Endothelial cell of umbilical vein (primary cell): Measurements from ENCODE around the gene RASGRF1. TPM values are rescaled to one million over a fixed set of nuclear protein-coding genes. Genes with fewer than 3 reads are reported as not detected.

Experiments used
- BruUV-seq: library from RNA; stranded (reverse); fragments of 400-500 nt; replicated peaks from 2 replicates; lab custom pipeline; 2021; lab: Mats Ljungman, UMichigan
- CTCF ChIA-PET: fragments of 300-600, 350-600 bp; sonication (Branson Sonifier 250); formaldehyde crosslinking; loops from one replicate; lab custom pipeline; 2021; ENCODE audit warnings: antibody characterized with exemption, inconsistent platforms; lab: Charles Lee
- POLR2A ChIA-PET: fragments of 300-600, 350-600 bp; sonication (Branson Sonifier 250); formaldehyde crosslinking; loops from one replicate; lab custom pipeline; 2021; ENCODE audit warnings: antibody characterized with exemption, inconsistent platforms; lab: Charles Lee
- DNase-seq: peaks from one replicate; pipeline ENCODE4 v3.0.0-alpha.2; 2011; ENCODE audit warnings: low read depth, low spot score
- FAIRE-seq: peaks from 2 replicates; lab custom pipeline; 2011; peaks lifted over from hg19 to GRCh38; lab: Jason Lieb, UNC
- H2AFZ ChIP-seq: 2 replicates; pipeline ENCODE4 v1.6.0; 2012; ENCODE audit warnings: low read depth, low read length, control low read depth, inconsistent platforms
- H3K27ac ChIP-seq: 2 replicates; pipeline ENCODE4 v1.5.1; 2011; ENCODE audit warnings: low read depth, mild to moderate bottlenecking, control low read depth, low read length, moderate library complexity; ENCODE audit not compliant: insufficient read depth
- H3K27me3 ChIP-seq, 2 experiments: 2 replicates each; pipeline versions ENCODE4 v1.6.0 to v1.6.1; 2011; ENCODE audit warnings: low read length in 2 of 2, mixed read lengths in 1 of 2; ENCODE audit not compliant: control insufficient read depth in 2 of 2, insufficient read depth in 2 of 2
- H3K36me3 ChIP-seq, 2 experiments: 2 replicates in 1 of 2; 3 replicates in 1 of 2; pipeline ENCODE4 v1.5.1; 2011; ENCODE audit warnings: low read length in 2 of 2, mild to moderate bottlenecking in 1 of 2, moderate library complexity in 1 of 2; ENCODE audit not compliant: control insufficient read depth in 2 of 2, insufficient read depth in 2 of 2; ENCODE audit errors: extremely low read depth in 1 of 2
- H3K4me1 ChIP-seq: 3 replicates; pipeline ENCODE4 v1.5.1; 2011; ENCODE audit warnings: mild to moderate bottlenecking, low read length; ENCODE audit not compliant: control insufficient read depth, insufficient read depth; ENCODE audit errors: extremely low read depth
- H3K4me2 ChIP-seq: 2 replicates; pipeline ENCODE4 v1.6.1; 2011; ENCODE audit warnings: low read length, control low read depth, mixed read lengths; ENCODE audit not compliant: insufficient read depth
- H3K4me3 ChIP-seq, 3 experiments: fragments of 200-600 bp in 1 of 3; sonication (generic), shearing (Covaris generic) in 1 of 3; replicated peaks in 1 of 3; 2 replicates each; pipeline ENCODE4 v1.5.1; 2011 to 2016; ENCODE audit warnings: control low read depth in 3 of 3, low read length in 3 of 3, mild to moderate bottlenecking in 2 of 3, inconsistent platforms in 1 of 3, low read depth in 1 of 3, moderate library complexity in 1 of 3; ENCODE audit not compliant: insufficient read depth in 1 of 3
- H3K79me2 ChIP-seq: 2 replicates; pipeline ENCODE4 v1.6.0; 2012; ENCODE audit warnings: low read length, inconsistent platforms; ENCODE audit not compliant: control insufficient read depth, insufficient read depth
- H3K9ac ChIP-seq: replicated peaks from 2 replicates; pipeline ENCODE3; 2011; ENCODE audit warnings: low read length, control low read depth; ENCODE audit not compliant: insufficient read depth; ENCODE audit errors: extremely low read depth
- H3K9me1 ChIP-seq: replicated peaks from 3 replicates; pipeline ENCODE4 v1.6.0; 2011; ENCODE audit warnings: mild to moderate bottlenecking, low read length; ENCODE audit not compliant: control insufficient read depth, insufficient read depth; ENCODE audit errors: extremely low read depth
- H3K9me3 ChIP-seq: replicated peaks from 2 replicates; pipeline ENCODE4 v1.5.1; 2012; ENCODE audit warnings: low read length, inconsistent platforms; ENCODE audit not compliant: control insufficient read depth, insufficient read depth
- H4K20me1 ChIP-seq: replicated peaks from 2 replicates; pipeline ENCODE3; 2011; ENCODE audit warnings: mild to moderate bottlenecking, low read length; ENCODE audit not compliant: control insufficient read depth, insufficient read depth; ENCODE audit errors: extremely low read depth
- CTCF ChIP-seq, 2 donors: IDR thresholded peaks; 1 replicate in 1 of 2; 2 replicates in 1 of 2; pipeline ENCODE4 v1.5.1; 2011; ENCODE audit warnings: low read length in 2 of 2, mild to moderate bottlenecking in 2 of 2, moderate library complexity in 2 of 2, control low read depth in 1 of 2, inconsistent platforms in 1 of 2, low read depth in 1 of 2; ENCODE audit not compliant: insufficient read depth in 1 of 2; ENCODE audit errors: extremely low read depth in 1 of 2
- EZH2 ChIP-seq: IDR thresholded peaks from 2 replicates; pipeline ENCODE4 v1.6.1; 2012; ENCODE audit warnings: borderline replicate concordance, low read depth, mild to moderate bottlenecking, moderate library complexity, low read length, inconsistent platforms; ENCODE audit not compliant: severe bottlenecking
- FOS ChIP-seq: IDR thresholded peaks from 2 replicates; pipeline ENCODE4 v1.6.1; 2011; ENCODE audit warnings: mild to moderate bottlenecking, low read length, moderate library complexity, borderline replicate concordance; ENCODE audit not compliant: insufficient read depth
- GATA2 ChIP-seq: IDR thresholded peaks from 2 replicates; pipeline ENCODE4 v1.7.0; 2011; ENCODE audit warnings: low read depth, mild to moderate bottlenecking, moderate library complexity, mixed read lengths, low read length; ENCODE audit not compliant: insufficient read length, insufficient read depth
- JUN ChIP-seq: IDR thresholded peaks from 2 replicates; pipeline ENCODE4 v1.6.1; 2011; ENCODE audit warnings: borderline replicate concordance, low read depth; ENCODE audit not compliant: insufficient read length, insufficient read depth
- MYC ChIP-seq: IDR thresholded peaks from one replicate; pipeline ENCODE4 v1.6.1; 2011; ENCODE audit warnings: mild to moderate bottlenecking, low read depth, low read length
- POLR2A ChIP-seq: IDR thresholded peaks from 2 replicates; pipeline ENCODE4 v1.6.1; 2012; ENCODE audit warnings: low read depth, mild to moderate bottlenecking, control low read depth, low read length
- POLR2AphosphoS5 ChIP-seq: IDR thresholded peaks from 2 replicates; pipeline ENCODE4 v1.6.1; 2012; ENCODE audit warnings: low read depth, mild to moderate bottlenecking, control low read depth, low read length, moderate library complexity; ENCODE audit not compliant: insufficient read depth
- dilution Hi-C: fragments of 300-500 bp; cut with MboI; formaldehyde crosslinking; loops from one replicate; pipeline ENCODE4 v1.15.0; 2019; ENCODE audit warnings: low sequenced_read_pairs; ENCODE audit not compliant: extremely low pct_ligation_motif_present
- intact Hi-C: fragments of 100-400 bp; cut with micrococcal nuclease; formaldehyde crosslinking; loops from one replicate; pipeline ENCODE4 v1.10.0; 2022
- polyA plus RNA-seq, 4 experiments: library from polyadenylated mRNA; depleted of rRNA in 3 of 4; stranded (reverse) in 3 of 4; unstranded in 1 of 4; fragments of >200 nt; gene quantifications; 2 replicates each; pipeline versions ENCODE4 v1.2.1 to v1.2.3, GENCODE V29; 2011 to 2012; ENCODE audit warnings: missing spikeins in 1 of 4
- total RNA-seq: library from RNA; stranded (reverse); gene quantifications from 2 replicates; pipeline ENCODE4 v1.2.3, GENCODE V29; 2021

Gene RASGRF1
- total and polyA plus RNA-seq, 2 donors (not counting 3 experiments of a cell fraction or from before 2014, with no cell fraction given) = 0.04 TPM; not detected in 1

GRCh38 chr15:79031821-79032220 lies 58.8 kb downstream of the RASGRF1 start:
- no peaks in the 10 kb centered on the region for H3K36me3 ChIP-seq
- no peaks in the 10 kb centered on the region for H4K20me1 ChIP-seq
- BruUV-seq = no TSS peak
- CTCF ChIA-PET = interaction anchor here (2.1 to 10.4 kb wide), 2 partner anchors 123 to 153 kb away, joined by 5 to 390 read pairs; no protein-coding TSS in a partner anchor
- no peak for TF ChIP-seq MYC
- no peak for TF ChIP-seq CTCF (IDR thresholded peaks at IDR 0.05; ENCODE audit: extremely low read depth in 1 of 2, insufficient read depth in 1 of 2, low read depth in 1 of 2, low read length in 2 of 2)
- TF ChIP-seq POLR2A = no peak
- TF ChIP-seq EZH2 = no peak
- TF ChIP-seq GATA2 = no peak
- TF ChIP-seq JUN = no peak
- no peak for TF ChIP-seq POLR2AphosphoS5
- no peak for TF ChIP-seq FOS
- intact Hi-C loops = no loop called here
- H3K27ac ChIP-seq = no peak overlapping the region
- peaks cover 3 to 6% of the 10 kb centered on the region in 2 experiments for H3K27me3 ChIP-seq
- POLR2A ChIA-PET = no interaction called here
- H2AFZ ChIP-seq = no peak overlapping the region
- H3K79me2 ChIP-seq = no peaks in the 10 kb centered on the region
- FAIRE-seq (no peak), DNase-seq (no peak)
- dilution Hi-C loops = no loop called here
- no peak overlapping the region for H3K4me2 ChIP-seq
- H3K4me3 ChIP-seq = no peak overlapping the region
- H3K9ac ChIP-seq = no peak overlapping the region
- H3K9me1 ChIP-seq = no peaks in the 10 kb centered on the region
- H3K4me1 ChIP-seq = no peaks in the 10 kb centered on the region
- no peaks in the 10 kb centered on the region for H3K9me3 ChIP-seq
